Hepatocyte (in vitro differentiated cells): ENCODE data around the gene OPCML.

Source experiments
- CTCF ChIP-seq: fragments of 200-600 bp; sonication (generic); IDR thresholded peaks from 2 replicates; pipeline ENCODE4 v1.5.1; 2016; ENCODE audit warnings: antibody characterized with exemption, mild to moderate bottlenecking; ENCODE audit not compliant: poor library complexity
- EZH2 ChIP-seq: fragments of 200-600 bp; sonication (generic); IDR thresholded peaks from 2 replicates; pipeline ENCODE4 v1.6.1; 2016; ENCODE audit warnings: antibody characterized with exemption, mild to moderate bottlenecking, borderline replicate concordance

- TF ChIP-seq EZH2 (no peak), CTCF (no peak)
Measured at GRCh38 chr11:132744771-132745170, 787.5 kb downstream of the OPCML start.
